M059J (cell line): Measurements from ENCODE around the gene LRRC38. TPM values are rescaled to one million over a fixed set of nuclear protein-coding genes. Genes with fewer than 3 reads are reported as not detected.
A peak's percentile ranks its signal among the peaks of the same experiment; 100 is the strongest.
"Not testable (repeated sequence)": the region's sequence is repeated elsewhere in the genome, so short reads cannot be mapped to it uniquely, and the experiment has no call there.

Experiments
- DNase-seq: peaks from one replicate; pipeline ENCODE4 v3.0.0-alpha.2; 2012; ENCODE audit warnings: low read depth
- total RNA-seq: library from RNA; depleted of rRNA; stranded (reverse); fragments of >200 nt; shearing (Covaris generic); gene quantifications from 2 replicates; pipeline ENCODE4 v1.2.3, GENCODE V29; 2014; rRNA removed

LRRC38 gene, protein sequence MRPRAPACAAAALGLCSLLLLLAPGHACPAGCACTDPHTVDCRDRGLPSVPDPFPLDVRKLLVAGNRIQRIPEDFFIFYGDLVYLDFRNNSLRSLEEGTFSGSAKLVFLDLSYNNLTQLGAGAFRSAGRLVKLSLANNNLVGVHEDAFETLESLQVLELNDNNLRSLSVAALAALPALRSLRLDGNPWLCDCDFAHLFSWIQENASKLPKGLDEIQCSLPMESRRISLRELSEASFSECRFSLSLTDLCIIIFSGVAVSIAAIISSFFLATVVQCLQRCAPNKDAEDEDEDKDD
- total RNA-seq, result 0.15 and 0.37 TPM in 2 replicates

DNA sequence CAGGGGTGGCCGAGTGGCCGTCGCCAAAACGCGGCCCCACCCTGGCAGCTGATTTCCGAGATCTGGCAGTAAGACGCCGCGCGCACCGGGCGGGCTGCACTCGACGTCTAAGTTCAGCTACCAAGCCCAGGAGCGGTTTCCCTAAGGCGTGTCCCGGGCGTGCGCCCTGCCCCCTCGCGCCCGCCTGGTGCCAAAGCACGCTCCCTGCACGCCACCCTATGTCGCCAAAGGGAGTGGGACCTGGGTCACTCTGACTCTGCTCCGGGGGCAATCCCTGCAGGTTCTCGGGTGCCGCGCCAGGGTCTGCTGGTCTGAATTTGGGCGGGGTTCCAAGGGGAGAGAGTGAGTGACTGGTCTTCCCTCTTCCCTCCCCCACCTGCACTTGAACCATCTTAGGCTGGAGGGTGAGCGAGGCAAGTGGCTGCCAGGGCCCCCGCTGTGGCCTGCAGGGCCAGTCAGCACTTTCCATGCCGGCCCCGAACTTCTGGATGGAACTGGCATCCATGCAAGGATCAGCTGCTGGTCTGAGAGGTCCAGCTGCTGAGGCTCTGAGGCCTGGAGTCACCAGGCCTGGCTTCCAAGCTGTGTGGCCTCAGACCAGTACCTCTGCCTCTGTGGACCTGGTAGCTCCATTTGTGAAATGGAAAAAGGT, at the start of gene LRRC38:
Gene LRRC38, minus strand, starts transcription at position 109 of the 652 bp plus-strand sequence. CDS start 410 bp downstream, outside the sequence.
- DNase-seq, result no peak

DNA sequence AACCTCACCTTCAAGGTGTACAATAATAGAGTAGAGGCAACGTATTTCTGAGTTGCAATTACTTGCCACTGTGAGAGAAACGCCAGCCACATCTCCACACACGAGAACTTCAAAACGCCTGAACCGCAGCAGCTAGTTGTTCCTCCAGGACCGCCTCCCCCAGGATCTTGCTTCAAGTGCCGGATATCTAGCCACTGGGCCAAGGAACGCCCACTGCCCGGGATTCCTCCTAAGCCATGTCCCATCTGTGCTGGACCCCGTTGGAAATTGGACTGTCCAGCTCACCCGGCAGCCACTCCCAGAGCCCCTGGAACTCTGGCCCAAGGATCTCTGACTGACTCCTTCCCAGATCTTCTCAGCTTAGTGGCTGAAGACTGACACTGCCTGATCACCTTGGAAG, 49.2 kb upstream of the LRRC38 start:
- not testable (repeated sequence) for DNase-seq

DNA sequence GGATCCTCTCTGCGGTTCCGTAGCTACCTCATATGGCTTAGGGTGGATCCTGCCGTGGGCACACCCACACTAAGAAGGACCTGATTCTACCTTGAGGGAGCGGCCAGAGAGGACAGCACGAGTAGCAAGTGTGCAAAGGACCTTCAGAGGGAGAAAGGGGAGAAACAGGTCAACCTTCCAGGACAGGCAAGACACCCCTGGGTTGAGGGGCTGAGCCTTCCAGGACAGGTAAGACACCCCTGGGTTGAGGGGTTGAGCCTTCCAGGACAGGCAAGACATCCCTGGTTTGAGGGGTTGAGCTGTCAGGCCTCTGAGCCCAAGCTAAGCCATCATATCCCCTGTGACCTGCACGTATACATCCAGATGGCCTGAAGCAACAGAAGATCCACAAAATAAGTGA, 46.7 kb upstream of the LRRC38 start:
- DNase-seq, result no peak

DNA sequence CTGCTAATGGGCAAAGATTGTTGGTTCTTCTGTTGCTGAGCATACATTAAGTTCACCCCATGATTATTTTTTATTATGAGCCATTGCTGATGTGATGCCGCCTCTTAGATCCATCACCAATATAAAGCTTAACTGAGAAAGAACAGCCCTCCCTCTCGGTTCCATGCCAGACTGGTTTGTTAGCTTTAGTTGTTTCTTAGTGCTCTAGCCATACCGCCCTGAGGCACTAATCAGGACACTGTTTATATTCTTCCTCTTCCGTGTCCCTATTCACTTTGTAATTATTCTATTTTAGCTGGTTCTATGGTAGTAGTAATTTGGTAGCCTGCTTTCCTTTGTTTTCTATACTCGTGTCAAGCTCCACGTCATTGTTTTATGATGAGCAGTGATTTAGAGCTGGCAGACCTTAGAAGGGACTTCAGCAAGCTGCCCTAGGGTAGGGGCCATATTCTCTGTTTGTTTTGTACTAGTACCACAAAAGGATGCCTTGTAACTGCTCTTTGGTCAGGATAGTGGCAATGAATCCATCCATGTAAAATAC, 42.5 kb upstream of the LRRC38 start:
- DNase-seq, result no peak

DNA sequence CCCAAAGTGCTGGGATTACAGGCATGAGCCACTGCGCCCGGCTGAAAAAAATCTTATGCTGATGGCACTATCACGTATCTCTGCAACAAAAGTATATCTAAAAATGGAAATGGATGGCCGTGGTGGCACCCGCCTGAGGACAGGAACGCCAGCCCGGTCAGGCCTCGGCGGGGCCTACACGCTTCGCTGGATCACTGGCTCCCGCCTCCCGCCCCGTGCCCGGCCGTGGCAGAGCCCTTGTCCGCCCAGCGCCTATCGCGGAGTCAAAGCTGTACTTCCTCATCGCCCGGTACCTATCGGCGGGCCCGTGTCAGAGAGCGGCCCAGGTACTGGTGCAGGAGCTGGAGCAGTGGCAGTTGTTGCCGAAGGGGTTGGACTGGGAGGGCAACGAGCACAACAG, 41.0 kb upstream of the LRRC38 start:
- DNase-seq, result no peak

DNA sequence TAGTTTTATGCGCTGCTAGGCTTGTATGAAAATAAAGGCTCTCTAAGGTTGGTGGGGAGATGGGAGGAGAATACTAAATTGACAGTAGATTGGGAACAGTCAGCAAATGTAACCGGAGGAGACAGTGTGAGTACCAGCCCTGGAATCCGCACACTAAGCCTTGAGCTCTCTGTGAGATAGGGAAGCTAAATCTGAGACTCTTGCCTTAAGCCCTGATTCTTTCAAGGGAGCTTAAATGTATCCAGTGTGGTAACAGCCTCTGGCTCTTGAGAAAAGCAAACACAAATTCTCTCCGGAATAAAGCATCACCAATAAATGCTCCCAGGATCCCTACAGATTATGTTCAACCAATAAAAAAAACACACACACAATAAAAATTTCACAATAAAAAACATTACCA, 36.9 kb upstream of the LRRC38 start:
- DNase-seq, result peak; percentile 24

DNA sequence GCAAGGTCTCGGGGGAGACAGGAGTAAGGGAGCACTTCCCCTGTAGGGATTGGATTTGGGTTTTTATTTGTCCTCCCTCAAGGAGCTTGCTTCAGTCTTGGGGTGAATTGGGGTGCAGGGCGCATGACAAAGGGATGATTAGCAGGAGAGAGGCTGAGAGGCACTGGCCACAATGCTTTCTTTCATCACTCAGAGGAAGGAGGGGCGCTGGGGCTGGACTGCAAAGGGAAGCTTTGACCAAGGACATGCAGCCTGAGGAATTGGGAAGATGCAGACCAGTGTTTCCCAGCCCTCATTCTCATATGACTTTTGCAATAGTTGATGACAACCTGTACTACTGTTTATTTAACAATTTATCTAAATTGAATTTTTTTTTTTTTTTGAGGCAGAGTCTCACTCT, 35.7 kb upstream of the LRRC38 start:
- DNase-seq, result no peak

DNA sequence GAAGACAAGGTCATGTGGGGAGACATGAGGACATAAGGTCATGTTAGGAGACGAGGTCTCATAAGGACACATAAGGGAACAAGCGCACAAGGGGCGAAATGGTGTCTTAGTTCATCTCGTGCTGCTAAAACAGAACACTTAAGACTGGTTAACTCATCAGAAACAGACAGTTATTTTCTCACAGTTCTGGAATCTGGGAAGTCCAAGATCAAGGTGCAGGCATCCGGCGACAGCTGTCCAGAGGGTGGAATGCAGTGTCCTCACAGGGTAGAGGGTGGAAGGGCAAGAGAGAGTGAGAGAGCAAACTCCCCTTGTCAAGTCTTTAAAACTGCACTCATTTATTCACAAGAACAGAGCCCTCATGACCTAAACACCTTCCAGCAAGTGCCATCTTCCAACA, 35.2 kb upstream of the LRRC38 start:
- no peak for DNase-seq

DNA sequence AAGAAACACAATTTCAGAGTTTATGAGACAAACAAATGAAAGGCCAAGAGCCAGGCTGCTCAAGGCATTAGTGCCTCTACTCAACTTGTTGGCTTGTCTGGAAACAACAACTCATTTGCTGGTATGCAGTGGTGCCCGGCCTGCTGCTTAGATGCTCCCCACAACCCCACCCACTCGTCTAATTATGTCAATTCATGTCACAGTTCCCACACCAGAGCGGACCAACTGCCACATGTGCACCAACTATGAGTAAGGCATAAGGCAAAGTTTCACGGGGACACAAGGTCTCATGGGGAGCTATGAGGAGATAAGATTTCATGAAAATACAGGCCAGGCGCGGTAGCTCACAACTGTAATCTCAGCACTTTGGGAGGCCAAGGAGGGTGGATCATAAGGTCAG, 34.5 kb upstream of the LRRC38 start:
- no peak for DNase-seq

DNA sequence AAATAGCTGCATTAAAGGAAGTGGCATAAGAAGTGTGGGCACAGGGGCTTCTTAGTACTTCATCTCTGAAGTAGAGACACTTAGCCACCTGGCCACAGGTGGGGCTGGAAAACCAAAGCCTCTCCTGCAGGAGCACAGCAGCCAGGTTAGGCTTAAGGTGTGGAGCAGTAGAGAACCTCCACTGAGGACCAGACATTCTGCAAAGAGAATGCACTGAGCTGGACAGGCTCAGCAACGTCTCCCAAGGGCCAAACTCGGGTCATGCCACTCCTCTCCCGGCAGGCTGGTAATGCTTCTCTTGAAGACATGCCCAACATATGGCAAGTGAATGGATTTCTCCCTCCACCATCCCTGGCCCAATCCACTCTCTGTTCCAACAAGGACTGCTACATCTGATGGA, 33.0 kb upstream of the LRRC38 start:
- DNase-seq, result no peak

DNA sequence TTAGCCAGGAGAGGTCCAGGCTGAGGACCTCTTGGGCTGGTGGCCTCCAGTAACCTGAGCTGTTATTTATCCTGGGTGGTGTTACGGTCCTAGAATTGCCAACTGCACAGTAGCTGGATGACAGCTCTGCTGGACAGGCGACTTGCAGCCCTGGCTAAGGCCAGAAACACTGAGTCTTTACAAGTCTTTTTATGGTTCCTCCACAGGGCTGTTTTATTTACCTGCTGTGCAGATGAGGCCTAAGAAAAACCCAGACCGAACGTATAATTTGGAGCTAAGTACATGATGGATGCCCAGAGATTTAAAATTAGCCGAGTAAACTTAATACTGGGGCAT, 30.4 kb upstream of the LRRC38 start:
- DNase-seq, result no peak

DNA sequence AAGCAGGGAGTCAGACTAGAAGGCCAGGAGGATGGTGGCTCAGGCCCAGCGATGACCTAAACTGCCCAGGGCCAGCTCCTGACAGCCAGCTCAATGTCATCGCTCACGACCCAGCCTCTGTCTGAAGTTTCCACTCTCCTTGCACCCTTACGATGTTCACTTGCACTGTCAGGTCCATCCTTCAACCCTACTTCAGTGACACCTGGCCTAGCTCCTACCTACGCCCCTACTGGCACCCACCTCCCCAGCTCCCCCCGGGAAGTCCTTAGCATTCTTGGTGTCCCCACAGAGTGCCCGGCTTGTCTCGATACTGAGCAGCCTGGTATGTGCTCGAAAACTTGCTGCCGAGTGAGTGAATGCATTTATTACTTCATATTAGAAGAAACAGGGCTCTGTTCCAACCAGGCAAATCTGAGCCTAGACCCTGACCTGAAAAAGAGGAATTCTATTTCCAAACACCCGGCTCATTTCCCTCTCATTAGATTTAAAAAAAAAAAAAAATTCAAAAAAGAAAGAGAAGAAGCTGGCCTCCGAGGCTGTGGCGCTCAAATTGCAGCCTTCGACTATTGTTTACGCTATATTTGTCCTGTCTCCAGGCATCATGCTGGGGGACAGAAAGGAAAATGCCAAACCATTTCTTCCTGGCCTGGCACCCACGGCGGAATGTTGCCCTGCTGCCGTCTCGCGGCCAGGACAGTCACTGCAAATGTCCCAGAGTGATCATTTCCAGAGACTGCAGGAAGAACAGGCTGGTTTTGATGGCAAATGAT, 29.8 kb upstream of the LRRC38 start:
- DNase-seq, result peak; percentile 58

DNA sequence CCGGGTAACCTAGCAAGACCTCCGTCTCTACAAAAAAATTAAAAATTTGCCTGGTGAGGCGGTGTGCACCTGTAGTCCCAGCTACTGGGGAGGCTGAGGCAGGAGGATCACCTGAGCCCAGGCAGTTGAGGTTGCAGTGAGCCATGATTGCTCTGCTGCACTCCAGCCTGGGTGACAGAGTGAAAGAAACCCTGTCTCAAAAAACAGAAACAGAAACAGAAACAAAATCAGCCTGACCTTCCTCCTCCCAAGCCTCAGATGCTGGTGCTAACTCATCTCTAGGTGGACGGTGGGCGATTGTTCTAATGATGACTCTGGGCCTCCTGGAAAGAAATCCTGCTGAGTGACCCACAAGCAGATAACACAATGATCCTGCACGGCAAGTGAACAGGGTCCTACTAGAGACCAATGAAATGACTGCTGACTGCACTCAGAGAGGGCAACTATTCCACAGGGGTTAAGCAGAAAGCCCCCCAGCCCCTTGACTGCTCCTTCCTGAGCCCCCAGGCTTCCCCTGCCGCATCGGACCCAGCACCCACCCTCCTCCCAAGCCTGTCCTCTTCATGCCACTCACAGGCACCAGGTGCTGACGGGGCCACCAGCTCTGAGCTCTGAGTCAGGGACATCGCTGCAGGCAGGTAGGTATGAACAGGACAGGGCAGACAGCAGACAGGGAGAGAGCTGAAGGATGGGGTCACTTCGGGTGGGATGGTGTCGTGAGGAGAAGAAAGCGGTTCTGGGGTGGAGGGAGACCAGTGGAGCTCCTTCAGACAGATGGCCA, 27.8 kb upstream of the LRRC38 start:
- no peak for DNase-seq

DNA sequence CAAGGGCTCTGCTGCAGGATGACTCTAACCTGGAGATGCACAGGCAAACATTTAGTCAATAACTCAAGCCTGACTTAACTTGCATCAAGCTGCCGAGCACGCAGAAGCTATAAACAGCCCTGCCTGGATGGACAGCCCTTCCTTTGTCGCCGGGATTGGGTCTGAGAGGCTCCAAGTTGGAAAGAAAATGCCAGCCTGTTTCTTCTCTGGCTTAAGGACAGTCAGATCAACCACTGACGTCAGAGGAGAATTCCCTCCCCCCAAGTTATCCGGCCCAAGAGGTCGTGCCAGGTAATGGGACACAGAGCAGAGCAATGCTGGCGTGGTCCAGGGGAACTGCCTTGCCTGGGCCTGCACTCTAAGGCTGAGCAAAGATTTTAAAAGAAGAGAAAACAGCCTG, 27.1 kb upstream of the LRRC38 start:
- no peak for DNase-seq

DNA sequence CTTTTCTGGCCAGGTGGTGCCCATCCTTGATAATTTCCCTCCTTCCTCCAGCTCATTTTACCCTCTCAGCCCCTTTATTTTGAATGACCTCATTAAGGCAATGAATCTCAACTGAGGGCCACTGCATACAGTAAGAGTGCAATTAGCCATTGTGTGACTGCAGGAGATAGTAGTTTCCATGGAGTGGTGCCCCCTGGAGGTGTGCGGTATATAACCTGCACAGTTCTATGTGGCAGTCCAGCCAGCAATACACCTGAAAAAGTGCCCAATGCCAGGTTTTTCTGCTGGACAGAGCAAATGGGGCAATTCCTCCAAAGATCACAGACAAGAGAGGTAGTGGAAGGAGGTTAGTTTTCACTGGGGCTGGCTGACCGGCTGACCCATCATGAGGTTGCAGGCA, 25.9 kb upstream of the LRRC38 start:
- DNase-seq, result no peak

DNA sequence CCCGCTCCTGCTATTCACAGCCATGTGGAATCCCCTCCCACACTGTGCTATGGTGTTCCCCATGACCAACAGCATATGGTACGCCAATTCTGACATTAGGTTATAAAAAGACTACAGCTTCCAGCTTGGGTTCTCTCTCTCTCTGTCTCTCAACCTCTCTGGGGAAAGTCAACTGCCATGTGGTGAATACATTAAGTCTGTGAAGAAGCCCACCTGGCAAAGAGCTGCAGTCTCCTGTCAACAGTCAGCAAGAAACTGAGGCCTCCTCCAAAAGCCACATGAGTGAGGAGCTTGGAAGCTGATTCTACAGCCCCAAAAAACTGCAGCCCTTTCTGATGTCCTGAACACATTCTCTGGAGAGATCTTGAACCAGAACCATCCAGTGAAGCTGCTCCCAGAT, 25.0 kb upstream of the LRRC38 start:
- DNase-seq, result no peak

DNA sequence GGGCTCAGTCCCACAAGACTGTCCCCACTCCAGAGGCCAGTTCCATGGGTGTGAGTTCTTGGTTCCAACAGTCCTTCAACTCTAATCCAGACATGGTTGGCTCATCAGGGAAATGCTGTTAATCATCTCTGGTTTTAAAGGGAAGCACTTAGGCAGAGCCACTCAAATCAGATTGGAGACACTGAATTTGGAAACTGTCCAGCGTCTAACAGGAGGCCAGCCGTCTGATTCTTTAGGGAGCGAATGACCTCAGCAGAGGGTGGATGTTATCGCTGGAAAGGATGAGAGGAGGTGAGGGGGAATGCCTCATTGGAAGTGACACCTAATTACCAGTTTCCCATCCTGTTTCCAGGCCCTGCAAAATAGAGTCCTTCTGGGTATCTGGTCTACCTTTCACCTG, 22.8 kb upstream of the LRRC38 start:
- peak; percentile 41 for DNase-seq

DNA sequence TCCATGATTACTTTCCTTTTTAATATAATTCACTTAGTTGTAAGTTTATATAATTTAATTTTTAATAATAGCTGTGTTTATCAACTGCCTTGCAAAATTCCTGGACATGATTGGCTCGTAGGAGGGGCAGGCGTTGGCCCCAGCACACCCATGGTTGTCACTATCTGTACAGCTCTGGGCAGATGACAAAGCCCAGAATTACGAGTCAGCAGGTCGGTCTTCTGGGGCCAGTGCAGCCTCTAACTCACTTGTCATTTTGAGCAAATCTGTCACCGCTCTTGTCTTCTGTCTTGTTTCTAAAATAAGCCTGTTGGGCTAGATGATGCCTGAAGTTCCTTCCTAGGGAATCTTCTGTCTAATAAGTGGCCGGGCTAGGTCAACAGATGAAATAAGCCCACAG, 21.4 kb upstream of the LRRC38 start:
- no peak for DNase-seq

DNA sequence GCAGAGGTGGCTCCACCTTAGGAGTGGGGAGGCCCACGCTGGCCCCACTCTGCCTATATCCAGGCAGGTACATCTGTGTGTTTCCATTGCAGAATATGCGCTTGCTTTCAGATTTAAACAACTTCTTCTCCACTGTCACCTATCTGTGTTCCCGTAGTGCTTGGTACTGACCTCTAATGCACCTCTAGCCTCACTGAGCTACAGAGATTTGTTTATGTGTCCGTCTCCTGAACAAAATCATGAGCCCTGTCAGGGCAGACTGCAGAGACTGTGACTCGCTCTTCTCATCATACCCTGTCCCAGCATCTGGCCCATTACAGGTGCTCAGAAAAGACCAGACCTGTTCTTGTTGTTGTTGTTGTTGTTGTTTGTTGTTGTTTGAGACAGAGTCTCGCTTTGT, 14.5 kb upstream of the LRRC38 start:
- DNase-seq, result no peak

DNA sequence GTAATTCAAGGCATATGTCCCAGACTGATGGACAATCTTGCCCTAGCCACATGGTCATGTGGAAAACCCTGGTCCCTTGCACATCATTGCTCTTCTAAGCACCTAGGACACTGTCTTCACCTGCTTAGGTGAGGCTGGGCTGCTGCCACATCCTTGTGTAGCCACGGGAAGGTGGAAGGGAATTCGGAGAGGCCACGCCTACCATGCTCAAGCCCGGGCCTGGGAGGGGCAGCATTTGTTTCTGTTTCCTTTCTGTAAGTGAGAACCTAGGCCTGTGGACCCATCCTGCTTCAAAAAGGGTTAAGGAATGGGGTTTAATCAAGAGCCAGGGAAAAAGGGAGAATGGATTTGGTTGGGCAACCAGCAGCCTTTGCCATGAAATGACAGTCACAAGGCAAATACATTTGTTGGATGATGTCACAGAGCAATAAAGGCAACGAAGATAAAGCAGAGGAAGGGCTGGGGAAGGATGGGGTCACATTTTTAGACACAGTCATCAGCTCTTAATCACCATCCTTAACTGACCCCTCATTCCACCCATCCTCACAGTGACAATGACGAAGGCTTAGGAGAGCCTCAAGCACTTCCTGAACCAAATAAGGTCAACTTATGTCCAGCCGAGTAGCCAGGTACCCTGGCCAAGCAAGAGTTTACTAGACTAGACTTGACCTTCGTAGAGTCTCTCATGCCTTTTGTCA, 10.1 kb upstream of the LRRC38 start:
- peak; percentile 85 for DNase-seq

DNA sequence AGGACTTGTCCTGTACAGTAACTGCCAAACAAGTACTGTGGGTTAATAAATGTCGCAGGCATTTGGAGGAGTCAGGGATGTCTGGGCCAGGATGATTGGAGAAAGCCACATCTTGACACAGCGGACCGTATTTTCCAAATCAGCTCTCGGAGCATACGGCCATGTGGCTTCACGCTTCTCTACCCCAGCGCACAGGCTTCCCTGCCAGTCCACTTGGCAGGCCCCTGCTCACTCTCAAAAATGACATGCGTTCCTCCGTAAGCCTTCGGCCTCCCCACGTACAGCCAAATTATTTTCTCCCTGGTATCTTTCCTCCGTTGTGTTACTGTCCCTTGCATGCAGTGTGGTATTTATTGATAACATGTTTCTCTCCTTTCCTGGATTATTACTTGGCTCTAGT, 7.2 kb upstream of the LRRC38 start:
- DNase-seq, result no peak
